Ectodermal cell (in vitro differentiated cells): ENCODE results near the gene CTNNA3.

Source experiments
- H3K27ac ChIP-seq: 2 replicates; pipeline ENCODE4 v1.7.0; 2013; ENCODE audit warnings: mild to moderate bottlenecking, low read depth, low read length; ENCODE audit not compliant: insufficient read depth, poor library complexity, severe bottlenecking
- H3K27me3 ChIP-seq: 2 replicates; pipeline ENCODE4 v1.7.0; 2013; ENCODE audit warnings: mild to moderate bottlenecking, low read length; ENCODE audit not compliant: insufficient read depth, control insufficient read depth, poor library complexity, severe bottlenecking
- H3K36me3 ChIP-seq: one replicate; pipeline ENCODE4 v1.7.0; 2013; ENCODE audit warnings: low read length; ENCODE audit not compliant: control insufficient read depth, insufficient read depth
- H3K4me1 ChIP-seq: one replicate; pipeline ENCODE4 v1.7.0; 2013; ENCODE audit warnings: low read length; ENCODE audit not compliant: control insufficient read depth, insufficient read depth
- H3K4me3 ChIP-seq: 2 replicates; pipeline ENCODE4 v1.7.0; 2013; ENCODE audit warnings: low read depth, low read length, control low read depth; ENCODE audit not compliant: insufficient read depth
- H3K9me3 ChIP-seq: 2 replicates; pipeline ENCODE4 v1.7.0; 2013; ENCODE audit warnings: mild to moderate bottlenecking, low read length, moderate library complexity; ENCODE audit not compliant: control insufficient read depth
- WGBS, 2 experiments: methylation state at CpG; one replicate each; pipeline ENCODE4 v1.1.7; 2013; ENCODE audit warnings: missing lambda C conversion rate in 2 of 2; 5-methylcytosine and 5-hydroxymethylcytosine counted together

CTNNA3 gene

GRCh38 chr10:67306588-67307205 is 389.3 kb downstream of the CTNNA3 start:
- Histone ChIP-seq H3K27me3 (no peaks in the 10 kb centered on the region), H3K36me3 (no peaks in the 10 kb centered on the region), H3K4me1 (no peaks in the 10 kb centered on the region)

GRCh38 chr10:67302701-67303100 is 393.3 kb downstream of the CTNNA3 start:
- Histone ChIP-seq H3K4me1 (no peaks in the 10 kb centered on the region), H3K36me3 (no peaks in the 10 kb centered on the region), H3K9me3 (no peaks in the 10 kb centered on the region), H3K27me3 (no peaks in the 10 kb centered on the region), H3K27ac (no peak overlapping the region), H3K4me3 (no peak overlapping the region)
- WGBS, 2 experiments = 91 to 93% methylated on average over 3 of the region's 3 CpGs

More at GRCh38 chr10:67306588-67307205, 389.3 kb downstream of the CTNNA3 start:
- Histone ChIP-seq H3K9me3 (no peaks in the 10 kb centered on the region), H3K27ac (no peak overlapping the region), H3K4me3 (no peak overlapping the region)
- WGBS, 2 experiments = 75 to 87% methylated on average over 2 of the region's 2 CpGs

GRCh38 chr10:67299761-67300160 is 396.2 kb downstream of the CTNNA3 start:
- no peaks in the 10 kb centered on the region for H3K36me3 ChIP-seq
- H3K4me3 ChIP-seq = no peak overlapping the region
- H3K27ac ChIP-seq = no peak overlapping the region
- H3K4me1 ChIP-seq = no peaks in the 10 kb centered on the region
- no peaks in the 10 kb centered on the region for H3K9me3 ChIP-seq
- 92% methylated on average over 1 of the region's 1 CpG; no CpG with 5 or more reads in 1 of the 2 experiments for WGBS, 2 experiments
- H3K27me3 ChIP-seq = no peaks in the 10 kb centered on the region

DNA sequence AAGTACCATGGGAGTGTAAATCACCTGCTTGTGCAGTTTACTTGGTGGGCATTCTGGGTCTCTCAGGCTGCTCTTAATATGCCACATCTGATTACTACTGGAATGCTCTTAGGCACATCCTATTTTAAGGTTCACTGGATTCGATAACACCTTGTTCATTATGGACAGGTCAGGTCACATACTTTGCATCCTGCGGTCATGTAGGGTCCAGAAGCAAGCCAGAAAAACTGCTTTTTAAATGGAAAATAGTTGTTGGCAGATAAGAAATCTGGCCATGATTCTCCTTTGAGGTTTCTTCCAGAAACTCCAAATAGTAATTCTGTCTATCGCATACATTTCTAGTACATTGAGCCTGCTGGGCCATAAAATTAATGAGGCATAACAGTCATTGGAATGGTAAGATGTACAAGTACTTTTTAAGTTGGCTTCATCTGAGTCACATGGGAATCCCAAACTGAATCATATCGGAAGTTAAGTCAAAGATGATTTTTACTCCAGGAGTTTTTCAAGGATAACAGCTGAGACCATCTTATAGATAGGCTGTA is 398.3 kb downstream of the CTNNA3 start:
- H3K9me3 ChIP-seq = no peaks in the 10 kb centered on the region
- H3K36me3 ChIP-seq = no peaks in the 10 kb centered on the region
- WGBS, 2 experiments = 94 to 97% methylated on average over 4 of the region's 4 CpGs
- H3K4me1 ChIP-seq = no peaks in the 10 kb centered on the region
- H3K27me3 ChIP-seq = no peaks in the 10 kb centered on the region
- no peak overlapping the region for H3K4me3 ChIP-seq
- H3K27ac ChIP-seq = no peak overlapping the region

- no peaks in the 10 kb centered on the region for H3K27me3 ChIP-seq
- no peaks in the 10 kb centered on the region for H3K4me1 ChIP-seq
- H3K9me3 ChIP-seq = no peaks in the 10 kb centered on the region
- no peaks in the 10 kb centered on the region for H3K36me3 ChIP-seq
- no peak overlapping the region for H3K27ac ChIP-seq
- 90 to 91% methylated on average over 2 of the region's 2 CpGs for WGBS, 2 experiments
- no peak overlapping the region for H3K4me3 ChIP-seq
Observed at GRCh38 chr10:67296926-67297325, 399.1 kb downstream of the CTNNA3 start.

DNA sequence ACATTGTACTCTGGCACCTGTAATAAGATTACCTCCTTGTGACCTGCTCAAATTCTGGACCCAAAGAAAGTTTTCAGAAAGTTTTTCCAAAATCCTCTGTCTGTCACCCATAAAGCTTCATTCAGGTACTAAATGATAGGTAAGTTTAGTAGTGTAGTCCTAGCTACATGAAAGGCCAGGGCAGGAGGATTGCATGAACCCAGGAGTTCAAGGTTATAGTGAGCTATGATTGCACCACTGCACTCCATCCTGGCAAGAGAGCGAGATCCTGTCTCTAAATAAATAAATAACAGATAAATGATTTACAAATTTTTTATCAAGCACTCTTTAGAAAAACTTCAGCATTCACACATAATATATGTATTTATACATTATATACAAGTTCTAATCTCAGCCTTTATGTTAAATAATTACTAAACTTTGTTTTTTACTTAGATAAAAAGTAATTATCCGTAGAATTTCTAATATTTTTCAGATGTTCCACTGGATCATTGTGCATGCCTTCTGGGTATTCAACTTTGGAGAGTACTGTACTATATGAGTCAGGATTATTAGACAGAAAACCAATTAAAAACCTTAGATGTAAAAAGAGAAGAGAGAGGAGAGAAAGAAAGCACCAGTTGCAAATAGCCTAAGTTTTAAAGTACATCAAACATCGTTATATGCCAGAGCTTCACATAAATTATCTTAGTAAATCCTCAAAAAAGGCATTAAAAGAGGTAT is 407.1 kb downstream of the CTNNA3 start:
- Histone ChIP-seq H3K9me3 (no peaks in the 10 kb centered on the region), H3K27ac (no peak overlapping the region), H3K27me3 (no peaks in the 10 kb centered on the region), H3K4me1 (no peaks in the 10 kb centered on the region), H3K4me3 (no peak overlapping the region), H3K36me3 (no peaks in the 10 kb centered on the region)
- WGBS, 2 experiments = 95% methylated on average over 2 of the region's 3 CpGs; no CpG with 5 or more reads in 1 of the 2 experiments

DNA sequence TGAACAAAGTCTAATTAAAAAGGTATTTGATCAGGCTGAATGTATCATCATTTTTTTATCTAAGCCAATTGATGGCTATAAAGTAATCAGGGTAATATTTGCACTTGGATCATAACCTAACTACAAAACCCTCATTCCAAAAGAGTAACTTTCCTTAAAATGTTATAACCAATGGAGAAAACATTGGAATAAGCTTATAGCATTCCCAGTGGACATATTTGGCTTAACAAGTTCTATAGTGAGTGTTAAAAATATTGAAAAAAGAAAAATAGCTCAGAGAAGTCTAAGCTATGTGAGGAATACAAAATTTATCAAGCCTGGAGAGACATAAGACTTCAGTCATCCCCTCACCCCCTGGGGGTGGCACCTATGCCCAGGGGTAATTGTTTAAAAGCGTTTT is 411.4 kb downstream of the CTNNA3 start:
- WGBS, 2 experiments = 36 to 43% methylated on average over 1 of the region's 1 CpG
- H3K27ac ChIP-seq = no peak overlapping the region

DNA sequence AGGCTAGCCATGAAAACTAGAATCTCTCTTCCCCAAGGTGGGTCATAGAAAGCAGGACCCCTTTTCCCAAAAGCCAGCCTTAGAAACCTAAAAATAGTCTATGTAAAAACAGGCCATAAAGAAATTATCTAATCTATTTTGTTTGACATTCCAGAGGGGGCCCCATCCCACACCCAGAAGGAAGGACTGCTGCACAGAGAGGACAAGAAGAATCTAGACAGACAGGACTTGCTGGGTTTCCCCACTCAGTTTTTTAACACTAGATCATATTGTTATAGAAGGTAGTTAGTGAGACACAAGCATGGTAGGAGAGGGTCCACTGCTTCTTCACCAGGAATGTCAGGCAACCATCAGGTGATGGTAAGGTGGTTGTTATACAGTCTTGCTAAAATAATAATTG is 413.1 kb downstream of the CTNNA3 start:
- no peaks in the 10 kb centered on the region for H3K27me3 ChIP-seq
- no peaks in the 10 kb centered on the region for H3K4me1 ChIP-seq
- H3K9me3 ChIP-seq = no peaks in the 10 kb centered on the region
- H3K27ac ChIP-seq = no peak overlapping the region
- no peak overlapping the region for H3K4me3 ChIP-seq
- no peaks in the 10 kb centered on the region for H3K36me3 ChIP-seq

More for the DNA sequence above, 411.4 kb downstream of the CTNNA3 start:
- Histone ChIP-seq H3K9me3 (no peaks in the 10 kb centered on the region), H3K36me3 (no peaks in the 10 kb centered on the region), H3K4me3 (no peak overlapping the region), H3K27me3 (no peaks in the 10 kb centered on the region), H3K4me1 (no peaks in the 10 kb centered on the region)

- no peak overlapping the region for H3K4me3 ChIP-seq
- no peaks in the 10 kb centered on the region for H3K9me3 ChIP-seq
- 90 to 93% methylated on average over 4 of the region's 4 CpGs for WGBS, 2 experiments
- H3K36me3 ChIP-seq = no peaks in the 10 kb centered on the region
- H3K4me1 ChIP-seq = no peaks in the 10 kb centered on the region
- H3K27ac ChIP-seq = no peak overlapping the region
- no peaks in the 10 kb centered on the region for H3K27me3 ChIP-seq
Observed at GRCh38 chr10:67280405-67280804, 415.6 kb downstream of the CTNNA3 start.

DNA sequence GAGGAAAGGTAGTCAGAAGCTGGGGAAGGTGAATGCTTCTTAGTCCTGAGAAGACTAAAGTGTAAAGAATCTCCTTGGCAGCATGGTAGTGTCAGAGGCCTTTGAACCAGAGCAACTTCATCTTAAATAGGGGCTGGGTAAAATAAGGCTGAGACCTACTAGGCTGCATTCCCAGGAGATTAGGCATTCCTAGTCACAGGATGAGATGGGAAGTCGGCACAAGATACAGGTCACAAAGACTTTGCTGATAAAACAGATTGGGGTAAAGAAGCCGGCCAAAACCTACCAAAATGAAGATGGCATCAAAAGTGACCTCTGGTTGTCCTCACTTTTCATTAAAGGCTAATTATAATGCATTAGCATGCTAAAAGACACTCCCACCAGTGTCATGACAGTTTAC is 418.6 kb downstream of the CTNNA3 start:
- H3K27me3 ChIP-seq = no peaks in the 10 kb centered on the region
- no peaks in the 10 kb centered on the region for H3K4me1 ChIP-seq
- no peaks in the 10 kb centered on the region for H3K9me3 ChIP-seq
- no peak overlapping the region for H3K27ac ChIP-seq
- WGBS, 2 experiments = 88 to 97% methylated on average over 2 of the region's 2 CpGs
- no peaks in the 10 kb centered on the region for H3K36me3 ChIP-seq
- no peak overlapping the region for H3K4me3 ChIP-seq
